Measurements from ENCODE around the gene MYOG.

DNA sequence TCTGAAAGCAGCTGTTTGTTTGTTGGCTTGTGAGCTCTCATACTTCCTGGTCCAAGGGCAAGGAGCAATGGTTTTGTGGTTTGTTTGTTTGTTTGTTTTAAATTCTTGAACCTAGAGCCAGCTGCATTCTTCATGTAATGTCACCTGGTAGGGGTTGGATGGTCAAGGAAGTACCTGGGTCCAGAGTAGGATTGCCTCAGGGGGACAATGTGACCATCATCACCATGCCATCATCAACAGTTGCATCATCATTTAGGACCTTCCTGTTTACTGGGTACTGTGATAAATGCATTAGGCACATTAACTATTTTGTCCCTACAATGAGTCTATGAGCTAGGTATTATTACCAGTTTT, 14.7 kb upstream of the MYOG start:
- TF ChIP-seq, protein P1, sequence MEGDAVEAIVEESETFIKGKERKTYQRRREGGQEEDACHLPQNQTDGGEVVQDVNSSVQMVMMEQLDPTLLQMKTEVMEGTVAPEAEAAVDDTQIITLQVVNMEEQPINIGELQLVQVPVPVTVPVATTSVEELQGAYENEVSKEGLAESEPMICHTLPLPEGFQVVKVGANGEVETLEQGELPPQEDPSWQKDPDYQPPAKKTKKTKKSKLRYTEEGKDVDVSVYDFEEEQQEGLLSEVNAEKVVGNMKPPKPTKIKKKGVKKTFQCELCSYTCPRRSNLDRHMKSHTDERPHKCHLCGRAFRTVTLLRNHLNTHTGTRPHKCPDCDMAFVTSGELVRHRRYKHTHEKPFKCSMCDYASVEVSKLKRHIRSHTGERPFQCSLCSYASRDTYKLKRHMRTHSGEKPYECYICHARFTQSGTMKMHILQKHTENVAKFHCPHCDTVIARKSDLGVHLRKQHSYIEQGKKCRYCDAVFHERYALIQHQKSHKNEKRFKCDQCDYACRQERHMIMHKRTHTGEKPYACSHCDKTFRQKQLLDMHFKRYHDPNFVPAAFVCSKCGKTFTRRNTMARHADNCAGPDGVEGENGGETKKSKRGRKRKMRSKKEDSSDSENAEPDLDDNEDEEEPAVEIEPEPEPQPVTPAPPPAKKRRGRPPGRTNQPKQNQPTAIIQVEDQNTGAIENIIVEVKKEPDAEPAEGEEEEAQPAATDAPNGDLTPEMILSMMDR (optimal IDR thresholded peaks at IDR 0.05 in 1 of 3, IDR thresholded peaks at IDR 0.05 in 1 of 3, conservative IDR thresholded peaks at IDR 0.05 in 1 of 3; ENCODE audit: extremely low read depth in 1 of 3, insufficient read depth in 2 of 3, low read length in 3 of 3), result no peak
- TF ChIP-seq EZH2 (IDR thresholded peaks at IDR 0.05; ENCODE audit: low read length), result no peak
